HG03064 (cell line): ENCODE measurements around the gene GREB1L.
"Not testable (repeated sequence)": the region's sequence is repeated elsewhere in the genome, so short reads cannot be mapped to it uniquely, and the experiment has no call there.

Experiments
- ATAC-seq: cut with Tn5 transposase; IDR thresholded peaks from one replicate; pipeline ENCODE4 v1.9.1; 2021; ENCODE audit warnings: low read depth; ENCODE audit not compliant: unreplicated experiment

The GREB1L gene

GRCh38 chr18:21361307-21361880, 119.4 kb downstream of the GREB1L start:
- no peak for ATAC-seq

- ATAC-seq, result no peak
Observed at GRCh38 chr18:21362831-21363230, 120.8 kb downstream of the GREB1L start.

GRCh38 chr18:21363348-21363747, 121.3 kb downstream of the GREB1L start:
- ATAC-seq, result no peak

- no peak for ATAC-seq
Observed at GRCh38 chr18:21364471-21364870, 122.4 kb downstream of the GREB1L start.

GRCh38 chr18:21366896-21367295, 124.9 kb downstream of the GREB1L start:
- ATAC-seq, result no peak

GRCh38 chr18:21369146-21369545, 127.1 kb downstream of the GREB1L start:
- no peak for ATAC-seq

GRCh38 chr18:21369597-21369996, 127.6 kb downstream of the GREB1L start:
- ATAC-seq, result not testable (repeated sequence)

GRCh38 chr18:21383031-21383430, 141.0 kb downstream of the GREB1L start:
- ATAC-seq, result no peak

- no peak for ATAC-seq
Observed at GRCh38 chr18:21386523-21387240, 144.7 kb downstream of the GREB1L start.

GRCh38 chr18:21387886-21388285, 145.9 kb downstream of the GREB1L start:
- ATAC-seq, result no peak

- ATAC-seq, result no peak
Observed at GRCh38 chr18:21389283-21389682, 147.3 kb downstream of the GREB1L start.

- ATAC-seq, result no peak
Observed at GRCh38 chr18:21389903-21390302, 147.9 kb downstream of the GREB1L start.

- no peak for ATAC-seq
Observed at GRCh38 chr18:21391074-21391673, 149.1 kb downstream of the GREB1L start.

GRCh38 chr18:21393986-21394385, 152.0 kb downstream of the GREB1L start:
- no peak for ATAC-seq

GRCh38 chr18:21398121-21398520, 156.1 kb downstream of the GREB1L start:
- no peak for ATAC-seq

GRCh38 chr18:21402272-21402671, 160.2 kb downstream of the GREB1L start:
- ATAC-seq, result no peak

- no peak for ATAC-seq
Observed at GRCh38 chr18:21404426-21404825, 162.4 kb downstream of the GREB1L start.

- no peak for ATAC-seq
Observed at GRCh38 chr18:21406116-21406515, 164.1 kb downstream of the GREB1L start.

GRCh38 chr18:21408681-21409080, 166.6 kb downstream of the GREB1L start:
- no peak for ATAC-seq

GRCh38 chr18:21433436-21433835, 191.4 kb downstream of the GREB1L start:
- no peak for ATAC-seq

GRCh38 chr18:21439431-21439846, 197.4 kb downstream of the GREB1L start:
- ATAC-seq, result no peak

GRCh38 chr18:21441670-21442069, 199.6 kb downstream of the GREB1L start:
- no peak for ATAC-seq
